DOHH2 (cell line): ENCODE data around the gene UPK1B.

ENCODE experiments used
- H3F3A ChIP-seq: fragments of 200-600 bp; sonication (generic), shearing (Covaris generic); 2 replicates; pipeline ENCODE4 v1.6.0; 2016; ENCODE audit warnings: antibody characterized with exemption, mild to moderate bottlenecking; ENCODE audit not compliant: control insufficient read depth, insufficient read depth
- H3K27ac ChIP-seq: fragments of 200-600 bp; sonication (generic); 2 replicates; pipeline ENCODE4 v1.5.1; 2014; ENCODE audit warnings: low read depth, mild to moderate bottlenecking, low read length, moderate library complexity
- H3K27me3 ChIP-seq: fragments of 200-600 bp; sonication (generic); 2 replicates; pipeline ENCODE4 v1.6.1; 2014; ENCODE audit warnings: mild to moderate bottlenecking, low read length, mixed read lengths; ENCODE audit not compliant: control insufficient read depth
- H3K36me3 ChIP-seq: fragments of 200-600 bp; sonication (generic); 2 replicates; pipeline ENCODE4 v1.6.1; 2014; ENCODE audit warnings: mild to moderate bottlenecking, low read length, moderate library complexity, mixed read lengths; ENCODE audit not compliant: control insufficient read depth
- H3K4me1 ChIP-seq: fragments of 200-600 bp; sonication (generic); 2 replicates; pipeline ENCODE4 v1.6.1; 2014; ENCODE audit warnings: mild to moderate bottlenecking, low read length, mixed read lengths; ENCODE audit not compliant: control insufficient read depth
- H3K4me2 ChIP-seq: fragments of 200-600 bp; sonication (generic); 2 replicates; pipeline ENCODE4 v1.6.0; 2014; ENCODE audit warnings: mild to moderate bottlenecking, low read length, moderate library complexity
- H3K4me3 ChIP-seq: fragments of 200-600 bp; sonication (generic); 2 replicates; pipeline ENCODE4 v1.5.1; 2014; ENCODE audit warnings: mild to moderate bottlenecking, low read length, mixed read lengths
- H3K79me2 ChIP-seq: fragments of 200-600 bp; sonication (generic); 2 replicates; pipeline ENCODE4 v1.6.1; 2014; ENCODE audit warnings: mild to moderate bottlenecking, low read length, mixed read lengths; ENCODE audit not compliant: control insufficient read depth
- H3K9me2 ChIP-seq: fragments of 200-600 bp; sonication (generic); replicated peaks from 2 replicates; pipeline ENCODE4 v1.6.1; 2014; ENCODE audit warnings: mild to moderate bottlenecking, low read length, mixed read lengths; ENCODE audit not compliant: control insufficient read depth
- H3K9me3 ChIP-seq: fragments of 200-600 bp; sonication (generic); 2 replicates; pipeline ENCODE4 v1.6.1; 2014; ENCODE audit warnings: antibody characterized with exemption, low read length, mixed read lengths; ENCODE audit not compliant: control insufficient read depth, insufficient read depth
- H4K20me1 ChIP-seq: fragments of 200-600 bp; sonication (generic); 2 replicates; pipeline ENCODE4 v1.6.0; 2014; ENCODE audit warnings: low read depth, mild to moderate bottlenecking, antibody characterized with exemption, low read length, moderate library complexity; ENCODE audit not compliant: control insufficient read depth, insufficient read depth
- CTCF ChIP-seq: fragments of 200-600 bp; sonication (generic); IDR thresholded peaks from one replicate; pipeline ENCODE4 v1.5.1; 2014; ENCODE audit warnings: antibody characterized with exemption, mild to moderate bottlenecking, low read depth, low read length; ENCODE audit not compliant: poor library complexity, severe bottlenecking
- EZH2phosphoT487 ChIP-seq: fragments of 200-600 bp; sonication (generic); IDR thresholded peaks from 2 replicates; pipeline ENCODE4 v1.6.1; 2017; ENCODE audit warnings: borderline replicate concordance, mild to moderate bottlenecking, antibody characterized with exemption, low read length, moderate library complexity, mixed read lengths

UPK1B gene

GRCh38 chr3:119177321-119177720, 3.9 kb downstream of the UPK1B start:
- Histone ChIP-seq H3F3A (no peaks in the 10 kb centered on the region), H3K4me2 (no peak overlapping the region), H3K4me1 (no peaks in the 10 kb centered on the region), H3K79me2 (no peaks in the 10 kb centered on the region), H3K9me2 (no peaks in the 10 kb centered on the region), H3K27me3 (no peaks in the 10 kb centered on the region), H3K27ac (no peak overlapping the region), H4K20me1 (no peaks in the 10 kb centered on the region), H3K4me3 (no peak overlapping the region), H3K9me3 (no peaks in the 10 kb centered on the region), H3K36me3 (no peaks in the 10 kb centered on the region)
- no peak for TF ChIP-seq EZH2phosphoT487
- no peak for TF ChIP-seq CTCF

- Histone ChIP-seq H3K79me2 (no peaks in the 10 kb centered on the region), H4K20me1 (no peaks in the 10 kb centered on the region), H3K27ac (no peak overlapping the region), H3K9me2 (no peaks in the 10 kb centered on the region), H3K9me3 (no peaks in the 10 kb centered on the region), H3K4me3 (no peak overlapping the region), H3K4me1 (no peaks in the 10 kb centered on the region), H3K27me3 (no peaks in the 10 kb centered on the region), H3F3A (no peaks in the 10 kb centered on the region), H3K36me3 (no peaks in the 10 kb centered on the region), H3K4me2 (no peak overlapping the region)
- TF ChIP-seq EZH2phosphoT487 (no peak), CTCF (no peak)
Measured at GRCh38 chr3:119181765-119182164, 8.4 kb downstream of the UPK1B start.

- H3K4me1 ChIP-seq: no peaks in the 10 kb centered on the region
- TF ChIP-seq CTCF: no peak
- TF ChIP-seq EZH2phosphoT487: no peak
- H3K79me2 ChIP-seq: no peaks in the 10 kb centered on the region
- no peaks in the 10 kb centered on the region for H3K36me3 ChIP-seq
- H3K9me2 ChIP-seq: no peaks in the 10 kb centered on the region
- H3K27ac ChIP-seq: no peak overlapping the region
- no peaks in the 10 kb centered on the region for H3K9me3 ChIP-seq
- H3F3A ChIP-seq: no peaks in the 10 kb centered on the region
- no peak overlapping the region for H3K4me2 ChIP-seq
- no peaks in the 10 kb centered on the region for H3K27me3 ChIP-seq
- no peak overlapping the region for H3K4me3 ChIP-seq
- no peaks in the 10 kb centered on the region for H4K20me1 ChIP-seq
Measured at GRCh38 chr3:119184111-119184510, 10.7 kb downstream of the UPK1B start.
